ENCODE results near the gene NOSIP. TPM values are rescaled to one million over a fixed set of nuclear protein-coding genes. Genes with fewer than 3 reads are reported as not detected.
A peak's percentile ranks its signal among the peaks of the same experiment; 100 is the strongest.

NOSIP gene
- total RNA-seq, 1 donor from 2014 or later: 105 TPM

DNA sequence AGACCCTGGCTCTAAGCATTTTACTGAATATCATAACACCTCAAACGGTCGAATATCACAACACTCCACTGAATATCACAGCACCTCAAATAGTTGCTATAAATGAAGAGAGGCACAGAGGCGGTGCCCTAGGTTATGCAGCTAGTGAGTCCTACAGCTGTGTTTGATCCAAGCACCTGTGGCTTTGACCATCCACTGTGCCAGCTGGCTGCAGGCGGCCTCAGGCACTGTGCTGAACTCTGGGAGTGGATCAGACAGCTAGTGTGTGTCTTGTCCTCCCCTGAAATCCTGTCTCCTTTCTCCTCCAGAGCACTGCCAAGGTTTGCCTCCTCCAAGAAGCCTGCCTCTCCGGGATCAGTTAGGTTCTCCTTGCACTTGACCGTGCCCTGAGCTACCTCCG lies 7.3 kb downstream of the NOSIP start:
- no peak for DNase-seq (ENCODE audit: low read depth in 2 of 2)

DNA sequence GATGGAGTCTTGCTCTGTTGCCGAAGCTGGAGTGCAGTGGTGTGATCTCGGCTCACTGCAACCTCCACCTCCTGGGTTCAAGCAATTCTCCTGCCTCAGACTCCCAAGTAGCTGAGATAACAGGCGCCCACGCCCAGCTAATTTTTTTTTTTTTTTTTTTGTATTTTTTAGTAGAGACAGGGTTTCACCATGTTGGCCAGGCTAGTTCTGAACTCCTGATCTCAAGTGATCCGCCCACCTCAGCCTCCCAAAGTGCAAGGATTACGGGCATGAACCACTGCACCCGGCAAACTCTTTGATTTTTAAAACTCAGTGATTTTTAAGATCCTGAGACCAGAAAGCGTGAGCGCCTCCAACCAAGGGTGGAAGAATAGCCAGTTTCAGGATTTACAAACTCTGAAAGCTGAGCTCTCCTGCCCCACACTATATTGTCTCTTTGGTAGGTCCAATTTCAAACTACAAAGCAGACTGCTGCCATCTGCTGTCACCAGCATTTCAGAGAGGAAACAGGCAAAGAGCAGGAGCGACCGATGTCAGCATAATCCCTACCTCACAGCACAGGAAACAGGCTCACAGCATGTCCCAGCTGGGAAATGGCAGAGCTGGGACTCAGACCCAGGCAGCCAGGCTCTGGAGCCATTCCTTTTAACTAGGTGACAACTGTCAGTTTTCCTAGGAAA lies 9.2 kb downstream of the NOSIP start:
- peak; percentile 24 to 83 for DNase-seq (ENCODE audit: low read depth in 2 of 2)

DNA sequence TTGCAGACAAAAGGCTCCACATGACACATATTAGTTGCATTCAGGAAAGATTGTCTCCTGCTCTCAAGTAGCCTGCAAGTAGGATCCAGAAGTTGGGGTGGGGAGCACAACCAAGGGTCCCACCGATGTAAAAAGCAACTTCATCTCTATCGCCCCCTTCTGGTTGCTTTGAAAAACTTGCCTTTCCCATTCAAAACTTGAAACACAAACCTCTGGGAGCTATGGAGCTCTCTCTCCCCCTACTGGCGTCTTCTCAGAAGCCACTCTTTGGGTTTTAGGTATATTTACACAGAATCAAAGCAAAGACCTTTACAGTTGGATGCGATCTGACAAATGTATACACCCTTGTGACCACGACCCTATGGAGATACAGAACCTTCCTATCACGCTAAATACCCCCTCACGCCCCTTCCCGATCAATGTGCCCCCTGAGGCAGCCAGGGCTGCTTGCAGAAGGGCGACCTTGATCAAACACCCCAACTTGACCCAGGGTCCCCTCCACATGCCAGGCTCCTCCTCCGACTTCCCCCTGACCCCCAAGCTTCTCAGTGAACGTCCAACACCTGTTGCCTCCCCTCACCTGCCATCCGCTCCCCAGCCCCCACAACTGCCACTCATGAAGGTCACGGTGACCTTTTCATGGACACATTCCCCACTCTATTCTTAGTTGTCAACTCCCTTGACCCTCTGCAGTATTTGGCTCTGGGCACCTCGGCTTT lies 10.1 kb downstream of the NOSIP start:
- DNase-seq (ENCODE audit: low read depth in 2 of 2): peak; percentile 88 to 92

DNA sequence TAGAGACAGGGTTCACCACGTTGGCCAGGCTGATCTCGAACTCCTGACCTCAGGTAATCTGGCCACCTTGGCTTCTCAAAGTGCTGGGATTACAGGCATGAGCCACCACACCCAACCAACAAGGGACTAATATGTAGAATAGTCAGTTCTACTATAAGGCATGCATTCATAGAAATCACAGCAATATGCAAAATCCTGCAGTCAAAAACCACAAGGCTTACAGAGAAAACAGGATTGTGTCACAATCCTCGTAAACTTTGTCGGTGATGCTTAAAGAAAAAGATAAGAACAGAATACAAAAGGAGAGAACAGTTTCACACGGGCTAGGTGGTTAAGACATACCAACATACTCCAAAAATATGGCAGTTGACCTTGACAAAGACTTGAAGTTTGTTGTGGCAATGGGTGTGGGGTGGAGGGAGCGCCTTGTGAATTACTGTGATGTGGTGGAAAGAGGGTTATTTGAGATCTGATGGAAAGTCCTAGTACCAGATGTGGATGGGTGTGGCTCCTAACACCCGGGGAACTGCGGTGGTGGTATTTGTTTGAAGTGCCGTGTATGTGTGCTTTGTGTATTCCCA lies 12.4 kb downstream of the NOSIP start:
- DNase-seq (ENCODE audit: low read depth in 2 of 2): no peak

DNA sequence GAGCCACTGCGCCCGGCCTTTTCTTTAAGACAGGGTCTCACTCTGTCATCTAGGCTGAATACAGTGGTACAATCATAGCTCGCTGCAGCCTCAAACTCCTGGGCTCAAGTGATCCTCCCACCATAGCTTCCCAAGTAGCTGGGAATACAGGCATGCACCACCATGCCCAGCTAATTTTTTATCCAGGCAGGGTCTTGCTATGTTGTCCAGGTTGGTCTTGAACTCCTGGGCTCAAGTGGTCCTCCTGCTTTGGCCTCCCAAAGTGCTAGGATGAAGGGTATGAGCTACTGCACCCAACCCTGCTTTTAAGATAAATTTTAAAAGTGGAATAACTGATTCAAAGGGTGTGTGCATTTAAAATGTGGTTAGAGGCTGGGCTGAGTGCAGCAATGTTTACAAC lies 14.1 kb downstream of the NOSIP start:
- DNase-seq (ENCODE audit: low read depth in 2 of 2): no peak

DNA sequence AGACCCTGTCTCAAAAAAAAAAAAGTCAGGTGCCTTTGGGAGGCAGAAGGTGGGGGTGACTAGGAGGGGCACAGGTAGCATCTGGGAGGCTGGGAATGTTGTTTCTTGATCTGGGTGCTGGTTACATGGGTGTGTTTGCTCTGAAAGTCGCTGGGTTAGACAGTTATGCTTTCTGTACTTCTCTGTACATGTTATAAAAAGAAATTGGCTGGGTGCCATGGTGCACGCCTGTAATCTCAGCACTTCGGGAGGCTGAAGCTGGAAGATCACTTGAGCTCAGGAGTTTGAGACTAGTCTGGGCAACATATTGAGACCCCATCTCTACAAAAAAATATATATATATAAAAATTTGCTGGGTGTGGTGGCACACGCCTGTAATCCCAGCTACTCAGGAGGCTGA lies 15.1 kb downstream of the NOSIP start:
- peak in 1 of 2 donors; percentile 35 for DNase-seq (ENCODE audit: low read depth in 2 of 2)

DNA sequence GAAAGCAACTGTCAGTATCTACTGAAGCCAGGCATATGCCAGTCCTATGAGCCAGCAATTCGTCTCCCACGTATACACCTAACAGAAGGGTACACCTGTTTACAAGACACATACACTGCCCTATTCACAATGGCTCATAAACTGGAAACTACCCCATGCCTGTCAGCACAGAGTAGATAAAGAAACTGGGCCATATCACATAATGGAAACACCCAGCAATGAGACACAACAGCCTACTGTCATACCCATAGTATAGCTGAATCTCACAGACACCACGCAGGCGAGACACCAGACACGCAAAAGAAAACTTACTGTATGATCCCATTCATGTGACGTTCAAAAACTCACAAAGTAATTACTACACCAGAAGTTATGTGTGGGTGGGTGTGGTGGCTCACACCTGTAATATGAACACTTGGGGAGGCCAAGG lies 15.7 kb downstream of the NOSIP start:
- no peak for DNase-seq (ENCODE audit: low read depth in 2 of 2)

DNA sequence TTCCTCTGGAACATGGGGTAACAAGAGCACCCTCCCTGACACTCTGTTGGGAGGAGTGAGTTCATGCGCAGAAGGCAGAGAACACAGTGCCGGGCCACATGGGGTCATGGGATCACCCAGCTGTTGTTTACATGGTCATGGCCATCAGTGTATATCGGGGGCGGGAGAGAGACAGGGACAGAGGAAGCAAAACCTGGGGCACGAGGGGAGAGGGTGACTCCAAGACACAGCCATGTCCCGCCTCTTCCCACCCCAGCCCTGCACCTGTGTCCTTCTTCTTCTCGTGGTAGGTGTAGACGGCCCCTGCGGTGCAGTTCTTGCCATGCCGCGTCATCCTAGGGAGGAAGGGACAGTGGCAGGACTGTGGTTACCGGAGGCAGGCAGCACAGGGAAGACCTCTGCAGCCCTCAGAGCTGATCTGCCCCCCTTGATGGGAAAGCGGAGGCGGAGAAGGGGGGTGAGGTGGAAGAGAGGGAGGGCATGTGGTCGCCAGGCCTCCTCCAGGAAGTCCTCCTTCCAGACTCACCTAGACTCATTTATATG lies 19.9 kb downstream of the NOSIP start:
- DNase-seq (ENCODE audit: low read depth in 2 of 2): no peak

DNA sequence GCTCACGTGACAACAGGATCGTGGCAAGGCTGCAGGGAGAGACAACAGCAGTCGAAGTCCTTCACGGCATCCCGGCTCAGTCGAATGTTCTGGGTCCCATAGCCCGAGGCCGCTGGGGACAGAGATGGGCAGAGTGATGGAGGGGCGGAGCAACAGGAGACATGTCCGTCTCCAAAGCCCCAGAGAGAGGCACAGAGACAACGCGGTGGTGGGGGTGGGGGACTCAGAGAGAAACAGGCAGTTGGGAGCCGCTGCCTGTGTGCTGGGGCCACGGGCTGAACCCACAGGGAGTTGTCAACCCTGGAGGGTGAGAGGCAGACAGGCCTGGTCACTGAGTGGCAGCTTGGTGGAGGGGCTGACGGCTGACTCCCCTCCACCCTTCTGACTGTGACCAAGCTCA lies 20.4 kb downstream of the NOSIP start:
- DNase-seq (ENCODE audit: low read depth in 2 of 2): no peak

DNA sequence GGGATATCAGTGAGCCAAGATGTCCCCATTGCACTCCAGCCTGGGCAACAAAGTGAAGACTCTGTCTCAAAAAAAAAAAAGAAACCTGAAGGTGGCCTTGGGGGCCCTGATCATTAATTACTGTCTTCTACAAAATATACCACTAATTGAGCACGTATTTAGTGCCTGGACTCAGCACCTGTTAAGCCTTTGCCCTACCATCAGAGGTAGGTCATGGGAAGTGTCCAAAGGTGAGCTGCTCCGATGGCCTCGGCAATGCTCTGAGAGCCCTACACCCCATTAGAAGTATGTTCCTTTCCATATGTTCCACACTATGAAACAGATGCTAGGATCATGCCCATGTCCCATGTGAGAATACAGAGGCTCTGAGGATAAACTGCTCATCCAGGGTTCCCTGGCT lies 20.9 kb downstream of the NOSIP start:
- DNase-seq (ENCODE audit: low read depth in 2 of 2): no peak

DNA sequence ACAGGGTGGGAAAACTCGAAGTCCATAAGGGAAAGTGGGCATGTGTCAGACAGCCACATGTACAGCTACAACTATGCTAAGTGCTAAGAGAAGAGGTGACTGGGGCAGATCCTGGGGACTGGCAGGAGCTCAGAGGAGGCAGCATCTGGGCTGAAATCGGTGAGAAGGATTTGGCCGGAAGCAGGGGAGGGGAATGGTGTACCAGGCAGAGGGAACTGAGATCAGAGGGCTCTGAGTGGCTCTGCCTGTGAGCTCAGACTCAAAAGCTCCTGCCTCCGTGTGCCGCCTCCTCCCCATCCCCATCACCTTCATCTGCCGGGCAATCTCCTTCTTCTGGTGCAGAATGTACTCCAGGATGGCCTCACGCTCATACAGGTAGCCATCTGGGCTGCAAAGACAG lies 21.8 kb downstream of the NOSIP start:
- DNase-seq (ENCODE audit: low read depth in 2 of 2): no peak

DNA sequence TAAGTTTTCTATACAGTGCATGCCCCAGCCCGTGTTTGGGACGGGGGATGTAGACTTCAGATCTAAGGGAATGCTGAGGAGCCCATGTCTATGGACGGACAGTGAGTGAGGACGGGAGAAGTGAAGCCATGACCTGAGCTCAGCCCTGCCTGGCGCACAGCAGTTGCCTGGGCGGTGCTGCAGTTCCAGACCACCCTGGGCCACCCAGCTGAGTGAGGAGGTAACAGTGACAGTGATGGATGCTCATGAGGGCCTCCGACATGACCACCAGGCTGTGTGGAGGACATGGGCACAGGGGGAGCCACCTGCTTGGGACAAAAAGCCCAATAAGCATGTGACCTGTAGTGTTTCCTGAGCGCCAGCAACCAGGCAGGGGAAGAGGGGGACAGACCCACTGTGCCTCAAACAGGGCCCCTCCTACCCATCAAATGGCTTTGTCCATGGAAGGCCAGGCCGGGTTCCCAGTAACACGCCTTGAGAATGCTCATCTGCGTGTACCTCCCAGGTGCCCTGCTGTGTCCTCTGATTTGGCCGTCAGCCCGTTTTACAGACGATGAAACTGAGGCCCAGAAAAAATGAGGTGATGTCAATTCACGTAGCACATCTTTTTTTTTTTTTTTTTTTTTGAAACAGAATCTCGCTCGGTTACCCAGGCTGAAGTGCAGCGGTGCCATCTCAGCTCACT lies 22.6 kb downstream of the NOSIP start:
- no peak for DNase-seq (ENCODE audit: low read depth in 2 of 2)

DNA sequence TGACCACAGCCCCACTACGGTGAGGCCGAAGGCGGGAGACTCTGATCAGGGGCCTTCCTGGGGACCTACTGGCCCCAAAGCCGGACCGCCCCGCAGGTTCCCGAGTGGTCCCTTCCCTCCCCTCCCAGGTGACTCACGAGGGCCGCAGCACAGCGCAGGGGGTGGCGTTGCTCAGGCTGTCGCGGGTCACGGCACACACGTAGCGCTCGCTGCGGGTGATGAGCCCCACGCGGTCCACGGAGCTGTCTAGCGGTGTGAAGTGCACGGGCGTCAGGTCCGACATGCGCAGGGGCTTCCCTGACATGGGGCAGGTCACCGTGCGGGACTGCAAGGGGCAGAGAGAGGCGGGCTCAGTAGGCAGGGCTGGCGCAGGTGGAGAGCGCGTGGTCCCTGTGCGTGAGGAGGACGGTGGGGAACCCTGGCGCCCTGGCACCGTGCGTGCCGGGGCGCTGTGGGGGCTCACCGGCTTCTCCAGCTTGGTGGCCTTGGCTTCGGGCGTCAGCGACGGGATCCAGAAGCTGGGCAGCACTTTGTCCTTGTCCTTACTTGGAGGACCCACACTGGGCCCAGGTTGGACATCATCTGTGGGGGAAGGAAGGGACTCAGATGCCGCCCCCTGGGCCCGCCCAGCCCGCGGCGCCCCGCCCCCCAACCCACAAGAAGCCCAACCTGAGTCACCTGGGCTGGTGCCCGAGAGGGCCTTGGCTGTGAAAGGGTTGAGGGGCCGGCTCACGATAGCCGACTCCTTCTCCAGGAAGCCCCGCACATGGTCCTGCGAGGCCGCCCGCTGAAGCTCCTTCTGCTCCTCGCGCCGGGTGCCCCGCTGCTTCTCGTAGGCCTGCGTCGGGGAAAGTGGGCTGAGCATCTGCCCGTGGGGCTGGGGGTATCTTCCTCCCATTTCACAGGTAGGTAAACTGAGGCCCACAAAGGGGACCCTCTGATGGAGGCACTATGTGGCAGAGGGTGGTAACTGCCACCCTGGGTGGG lies 23.7 kb downstream of the NOSIP start:
- DNase-seq (ENCODE audit: low read depth in 2 of 2): no peak

DNA sequence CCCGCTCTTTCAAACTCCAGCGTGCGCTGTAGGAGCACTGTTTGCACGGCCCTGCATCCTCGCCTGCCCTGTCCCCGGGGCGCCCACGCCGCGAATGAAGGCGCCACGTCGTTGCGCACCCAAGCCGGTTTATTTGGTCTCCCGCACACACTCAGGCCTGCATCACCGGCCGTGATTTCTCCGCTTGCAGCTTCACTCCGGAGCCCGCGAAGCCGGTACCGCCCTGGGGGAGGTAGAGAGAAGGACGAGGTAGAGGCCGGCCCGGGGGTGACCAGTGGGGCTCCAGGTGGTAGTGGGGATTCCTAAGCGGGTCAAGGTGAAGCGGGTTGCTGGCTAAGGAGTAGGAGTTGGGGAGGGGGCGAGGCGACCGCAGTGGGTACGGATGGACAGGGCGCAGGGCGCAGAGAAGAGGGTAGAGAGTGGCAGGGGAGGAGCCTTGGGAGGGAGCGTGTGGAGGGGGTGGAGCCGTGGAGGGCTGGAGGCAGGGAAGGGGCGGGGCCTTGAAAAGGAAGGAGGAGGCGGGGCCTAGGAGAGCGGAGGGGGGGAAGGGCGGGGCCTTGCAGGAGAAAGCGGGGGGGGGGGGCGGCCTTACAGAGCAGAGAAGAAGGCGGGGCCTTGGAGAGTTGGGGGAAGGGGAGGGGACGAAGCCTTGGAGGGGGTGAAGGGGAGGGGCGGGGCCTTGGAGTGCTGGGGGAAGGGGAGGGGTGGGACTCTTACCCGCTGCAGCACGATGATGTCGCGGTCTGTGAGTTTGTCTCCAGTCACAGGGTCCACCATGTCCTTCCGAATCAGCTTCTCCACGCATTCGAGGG lies 24.6 kb downstream of the NOSIP start:
- DNase-seq (ENCODE audit: low read depth in 2 of 2): peak; percentile 45 to 61

DNA sequence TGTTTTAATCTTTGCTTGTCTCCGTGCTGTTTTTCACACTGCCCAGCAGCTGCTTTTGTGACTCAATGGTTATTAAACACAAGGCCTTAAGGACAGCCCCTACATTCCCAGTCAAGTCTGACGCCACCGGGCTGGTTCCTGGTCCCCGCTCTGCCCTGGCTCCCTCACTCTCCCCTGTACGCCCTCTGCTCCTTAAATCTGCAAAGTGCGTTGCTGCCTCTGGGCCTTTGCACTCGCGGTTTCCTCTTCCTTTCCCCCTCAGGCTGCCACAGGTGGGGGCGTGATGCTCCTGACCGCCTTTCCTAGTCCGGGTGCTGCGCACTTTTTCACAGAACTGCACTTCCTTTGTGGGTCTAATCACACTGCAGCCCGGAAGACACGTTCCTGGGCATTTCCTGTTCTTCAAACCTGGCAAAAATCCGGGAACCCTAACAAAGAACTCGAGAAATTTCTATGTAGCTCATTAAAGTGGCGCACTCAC lies 25.6 kb downstream of the NOSIP start:
- DNase-seq (ENCODE audit: low read depth in 2 of 2): peak; percentile 77 to 96

DNA sequence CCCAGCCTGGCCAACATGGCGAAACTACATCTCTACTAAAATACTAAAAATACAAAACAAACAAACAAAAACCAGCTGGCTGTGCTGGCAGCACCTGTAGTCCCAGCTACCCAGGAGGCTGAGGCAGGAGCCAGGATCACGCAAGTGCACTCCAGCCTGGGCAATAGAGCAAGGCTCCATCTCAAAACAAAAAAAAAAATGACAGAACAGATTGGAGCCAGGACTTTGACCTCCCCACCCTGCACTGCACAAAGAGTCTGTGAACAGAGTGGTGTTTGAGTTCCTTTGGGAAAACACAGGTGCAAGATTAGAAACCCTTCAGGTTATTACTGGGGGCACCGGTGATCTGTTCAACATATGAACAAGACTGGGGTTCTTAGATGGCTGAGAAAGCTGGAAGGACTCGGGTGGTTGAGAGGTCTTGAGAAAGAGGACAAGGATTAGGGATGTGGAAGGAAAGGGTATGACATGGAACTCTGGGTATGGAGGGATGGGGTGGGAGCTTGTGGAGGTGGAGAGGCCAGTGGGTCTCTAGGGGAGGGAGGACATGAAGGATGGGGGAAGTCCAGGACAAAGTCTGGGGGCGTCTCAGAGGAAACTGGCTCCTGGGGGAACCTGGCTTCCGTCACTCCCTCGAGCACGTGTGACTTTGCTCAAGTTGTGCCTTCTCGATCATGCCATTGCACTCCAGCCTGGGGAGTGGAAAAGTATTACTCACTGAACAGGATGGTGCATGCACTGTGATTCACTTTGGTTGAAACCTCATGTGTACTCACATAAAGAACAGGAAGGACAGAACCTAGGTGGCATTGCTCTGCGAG lies 26.7 kb downstream of the NOSIP start:
- DNase-seq (ENCODE audit: low read depth in 2 of 2): peak; percentile 72 to 86

DNA sequence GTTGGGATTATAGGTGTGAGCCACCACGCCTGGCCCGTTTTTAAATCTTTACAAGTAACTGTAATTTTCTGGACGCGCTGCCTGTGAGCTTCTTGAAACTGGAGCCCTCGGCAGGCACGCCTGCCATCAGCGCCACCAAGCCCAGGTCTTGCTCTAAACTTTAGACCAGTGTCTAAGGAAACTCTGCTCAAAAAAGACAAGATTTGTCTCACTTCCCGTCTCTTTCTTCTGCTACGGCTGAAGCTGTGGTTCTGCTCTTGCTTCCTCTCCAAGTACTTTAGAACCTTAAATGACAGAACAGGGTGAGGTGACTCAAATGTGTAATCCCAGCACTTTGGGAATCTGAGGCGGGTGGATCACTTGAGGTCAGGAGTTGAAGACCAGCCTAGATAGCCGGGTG lies 27.6 kb downstream of the NOSIP start:
- no peak for DNase-seq (ENCODE audit: low read depth in 2 of 2)

DNA sequence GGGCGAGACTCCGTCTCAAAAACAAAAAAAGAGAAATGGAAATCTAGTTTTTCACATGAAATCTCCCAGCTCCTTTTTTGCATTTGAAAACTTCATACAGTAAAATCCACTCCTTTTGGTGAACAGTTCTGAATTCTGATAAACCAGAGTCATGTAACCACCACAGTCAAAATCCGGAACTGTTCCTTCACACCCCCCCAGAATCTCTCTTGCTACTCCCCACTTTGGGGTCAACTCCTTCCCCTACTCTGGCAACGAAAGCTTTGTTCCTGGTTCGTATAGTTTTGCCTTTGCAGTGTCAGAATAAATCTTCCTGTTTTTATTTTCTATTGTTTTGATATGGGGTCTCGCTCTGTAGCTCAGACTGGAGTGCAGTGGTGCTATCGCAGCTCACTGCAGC lies 28.8 kb downstream of the NOSIP start:
- no peak for DNase-seq (ENCODE audit: low read depth in 2 of 2)

DNA sequence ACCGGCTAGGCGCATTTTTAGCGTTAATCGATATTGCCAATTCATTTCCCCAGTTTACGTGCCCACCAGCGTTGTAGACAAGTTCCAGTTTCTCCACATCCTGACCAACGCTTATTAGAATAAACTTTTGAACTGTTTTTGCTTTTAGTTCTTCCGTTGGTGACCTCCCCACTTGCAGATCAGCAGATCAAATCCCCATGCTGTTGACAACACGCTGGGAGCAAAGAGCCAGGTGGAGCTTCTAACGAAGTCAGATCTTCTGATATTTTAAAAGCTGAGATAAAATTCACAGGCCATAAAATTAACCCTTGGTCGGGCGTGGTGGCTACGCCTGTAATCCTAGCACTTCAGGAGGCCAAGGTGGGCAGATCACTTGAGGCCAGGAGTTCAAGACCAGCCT lies 31.3 kb downstream of the NOSIP start:
- no peak for DNase-seq (ENCODE audit: low read depth in 2 of 2)
